Purkinje cell (primary cell): ENCODE data around the gene DCAF12L2. TPM values are rescaled to one million over a fixed set of nuclear protein-coding genes. Genes with fewer than 3 reads are reported as not detected.

Experiments used
- polyA plus RNA-seq: library from polyadenylated mRNA; unstranded; fragments of >200 nt; fragmentation: Nextera tagmentation; gene quantifications from 2 replicates; pipeline ENCODE4 v1.2.1, GENCODE V29; 2014

DCAF12L2 gene
- 1.5 TPM in 1 of 2 replicates, not detected in the other for polyA plus RNA-seq

GRCh38 chrX:126165721-126166461 lies at the start of gene DCAF12L2:
DCAF12L2 (minus strand) TSS chrX:126166289; CDS start chrX:126165924, 365 bp downstream.

